ENCODE data around the gene ASAP3.

ASAP3 gene

GRCh38 chr1:23483321-23484252 lies at the start of gene ASAP3:
TSS of gene ASAP3 (minus strand) at chr1:23484179. CDS start at chr1:23484133, 46 bp downstream.
- DNase-seq: no peak

GRCh38 chr1:23533246-23534023 lies 49.5 kb upstream of the ASAP3 start:
- DNase-seq: no peak

- DNase-seq: no peak
These were observed 47.6 kb upstream of the ASAP3 start for GRCh38 chr1:23531562-23532094.

GRCh38 chr1:23530747-23531561 lies 47.0 kb upstream of the ASAP3 start, which contains the start of gene E2F2:
TSS of gene E2F2 (minus strand) at chr1:23531233. CDS start at chr1:23530793, 440 bp downstream.
- peak; percentile 69 for DNase-seq

- DNase-seq: no peak
These were observed 46.2 kb upstream of the ASAP3 start for GRCh38 chr1:23530087-23530746.

- DNase-seq: no peak
These were observed 45.4 kb upstream of the ASAP3 start for GRCh38 chr1:23529146-23530086.

GRCh38 chr1:23528250-23528978 lies 44.4 kb upstream of the ASAP3 start:
- DNase-seq: peak; percentile 65

GRCh38 chr1:23527900-23528249 lies 43.9 kb upstream of the ASAP3 start:
- DNase-seq: no peak

- DNase-seq: no peak
These were observed 43.4 kb upstream of the ASAP3 start for GRCh38 chr1:23527366-23527765.

GRCh38 chr1:23526329-23527041 lies 42.5 kb upstream of the ASAP3 start:
- DNase-seq: no peak

DNA sequence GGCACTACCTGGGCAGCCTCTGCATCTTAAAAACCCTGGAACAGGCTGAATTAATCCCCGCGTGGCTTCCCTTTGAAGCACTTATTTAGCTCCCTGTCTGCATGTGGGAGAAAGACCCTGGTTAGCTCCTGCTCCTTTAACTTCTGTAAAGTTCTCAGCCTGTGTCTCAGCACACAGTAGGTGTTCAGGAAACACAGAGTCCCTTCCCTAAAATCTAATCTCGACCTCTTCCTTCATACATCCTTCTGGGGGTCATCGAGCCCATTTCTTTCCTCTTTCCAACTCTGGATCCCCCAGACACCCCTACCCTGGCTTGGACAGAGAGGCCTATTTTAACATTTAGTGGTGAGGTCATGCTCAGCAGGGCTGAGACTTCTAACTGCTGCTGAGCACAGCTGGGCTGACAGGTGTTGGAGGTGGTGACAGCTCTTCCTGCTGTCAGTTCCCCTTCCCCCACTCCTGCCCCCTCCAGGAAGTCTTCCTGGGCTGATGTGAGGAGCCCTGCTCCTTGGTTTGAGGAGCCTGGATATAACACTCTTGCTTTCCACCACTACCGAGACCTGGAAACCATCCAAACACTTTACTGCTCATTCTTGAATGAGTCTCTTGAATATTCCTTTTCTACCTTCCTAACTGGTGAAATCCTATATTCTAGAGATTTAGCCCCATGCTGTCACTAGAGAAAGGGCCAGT lies 41.7 kb upstream of the ASAP3 start:
- DNase-seq: no peak

DNA sequence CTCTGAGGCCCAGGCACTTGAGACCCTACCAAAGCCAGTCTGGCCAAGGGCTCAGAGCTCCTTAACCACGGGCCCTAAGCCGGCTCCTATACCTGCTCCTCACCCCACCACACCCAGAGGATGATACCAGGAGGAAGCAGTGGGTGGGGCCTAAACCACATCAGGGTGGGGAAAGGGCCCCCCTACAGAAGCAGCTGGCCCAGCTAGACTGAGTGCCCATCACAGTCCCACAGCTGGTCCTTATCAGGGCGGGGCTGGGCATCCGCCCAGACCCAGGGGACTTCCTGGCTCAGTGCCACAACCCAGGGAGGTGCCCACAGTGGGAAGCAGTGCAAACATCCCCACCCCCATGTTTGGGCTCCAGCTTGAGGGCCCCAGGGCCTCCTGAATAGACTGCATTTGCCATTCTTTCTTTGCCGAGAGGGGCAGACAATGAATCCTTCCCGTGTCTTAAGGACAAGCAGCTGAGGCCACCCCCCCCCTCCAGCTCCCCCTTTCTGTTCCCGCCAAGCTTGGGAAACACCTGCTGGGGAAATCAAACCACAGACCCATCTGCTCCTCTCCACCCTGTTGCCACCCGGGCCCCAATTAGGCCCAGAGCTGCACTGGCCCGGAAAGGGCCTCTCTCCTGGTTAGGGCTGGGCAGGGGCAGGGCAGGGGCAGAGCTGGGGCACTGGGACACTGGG lies 40.9 kb upstream of the ASAP3 start:
- DNase-seq: no peak

DNA sequence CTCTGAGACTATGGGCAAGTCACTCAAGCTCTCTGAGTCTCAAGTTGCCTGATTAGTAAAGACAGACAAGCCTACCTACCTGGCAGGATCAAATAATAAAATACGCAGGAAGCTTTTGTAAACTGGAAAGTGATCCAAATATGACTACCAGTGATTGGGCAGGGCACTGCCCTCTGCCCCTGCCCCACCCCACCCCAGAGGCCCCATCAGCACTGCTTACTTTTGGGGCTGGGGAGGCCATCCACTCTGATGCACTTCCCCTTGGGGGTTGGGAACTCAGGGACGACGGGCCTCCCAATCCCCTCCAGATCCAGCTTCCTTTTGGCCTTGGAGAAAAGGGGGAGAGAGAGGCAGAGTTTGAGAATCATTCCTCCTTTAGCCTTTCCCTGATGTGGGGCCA lies 40.2 kb upstream of the ASAP3 start:
- no peak for DNase-seq

DNA sequence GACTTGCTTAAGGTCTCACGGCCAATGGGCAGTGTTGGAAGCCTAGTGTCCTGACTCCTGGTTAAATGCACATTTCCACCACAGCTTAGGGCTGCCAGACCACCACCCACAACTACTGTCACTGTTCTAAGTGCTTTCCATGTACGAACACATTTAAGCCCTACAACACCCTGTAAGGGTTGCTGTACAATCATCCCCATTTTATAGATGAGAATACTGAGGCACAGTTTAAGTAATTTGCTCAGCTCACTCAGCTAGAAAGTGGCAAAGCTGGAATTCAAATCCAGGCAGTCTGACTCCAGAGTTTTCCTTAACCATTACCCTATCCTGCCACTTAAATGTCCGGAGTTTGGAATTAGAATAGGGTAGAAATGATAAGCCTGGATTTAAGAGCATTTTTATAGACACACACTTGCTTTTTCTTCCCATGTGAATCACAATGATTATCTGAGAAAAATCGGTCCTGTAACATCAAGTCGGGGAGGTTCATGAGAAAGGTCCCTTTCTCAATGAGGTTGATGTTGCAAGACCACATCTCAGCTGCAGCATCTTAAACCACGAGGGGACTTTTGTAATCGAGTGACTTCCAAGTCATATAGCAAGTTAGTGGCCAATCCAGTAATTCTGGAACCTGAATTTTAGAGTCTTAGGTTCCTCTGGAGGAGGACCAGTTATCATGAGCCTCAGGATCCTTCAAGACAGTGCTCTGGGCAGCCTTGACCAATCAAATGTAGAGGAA lies 38.4 kb upstream of the ASAP3 start:
- DNase-seq: no peak

GRCh38 chr1:23521588-23521987 lies 37.6 kb upstream of the ASAP3 start:
- DNase-seq: no peak

DNA sequence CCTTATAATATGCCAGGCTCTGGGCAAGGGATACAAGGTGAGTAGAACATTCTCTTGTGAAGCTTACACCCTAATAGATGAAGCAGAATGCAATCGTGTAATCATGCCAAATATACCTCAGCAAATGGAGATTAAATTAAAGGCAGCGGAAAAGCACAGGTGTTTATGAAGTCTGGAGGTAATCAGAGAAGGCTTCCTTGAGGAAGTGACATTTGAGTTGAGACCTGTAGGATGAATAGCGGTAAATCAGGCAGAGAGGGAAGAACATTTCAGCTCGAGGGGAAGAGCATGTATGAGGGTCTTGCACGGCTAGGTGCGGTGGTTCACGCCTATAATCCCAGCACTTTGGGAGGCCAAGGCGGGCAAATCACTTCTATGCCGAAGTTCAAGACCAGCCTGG lies 33.6 kb upstream of the ASAP3 start:
- no peak for DNase-seq

GRCh38 chr1:23515905-23516304 lies 31.9 kb upstream of the ASAP3 start:
- no peak for DNase-seq

Measured in NCI-H1694 treated with DMSO at 0.1 percent for 48 hours (cell line).